Fibroblast of pulmonary artery (primary cell): Measurements from ENCODE around the gene CLCA4.

Experiments used
- DNase-seq: peaks from one replicate; pipeline ENCODE4 v3.0.0-alpha.2; 2010; ENCODE audit warnings: low read depth
- H3K4me3 ChIP-seq: replicated peaks from 2 replicates; pipeline ENCODE4 v1.5.1; 2011; ENCODE audit warnings: low read depth, mild to moderate bottlenecking, control low read depth, low read length, moderate library complexity
- TF ChIP-seq, protein P1 (sequence below): IDR thresholded peaks from 2 replicates; pipeline ENCODE4 v1.5.1; 2011; ENCODE audit warnings: mild to moderate bottlenecking, control low read depth, low read length, inconsistent platforms; ENCODE audit errors: missing control alignments

Gene CLCA4

DNA sequence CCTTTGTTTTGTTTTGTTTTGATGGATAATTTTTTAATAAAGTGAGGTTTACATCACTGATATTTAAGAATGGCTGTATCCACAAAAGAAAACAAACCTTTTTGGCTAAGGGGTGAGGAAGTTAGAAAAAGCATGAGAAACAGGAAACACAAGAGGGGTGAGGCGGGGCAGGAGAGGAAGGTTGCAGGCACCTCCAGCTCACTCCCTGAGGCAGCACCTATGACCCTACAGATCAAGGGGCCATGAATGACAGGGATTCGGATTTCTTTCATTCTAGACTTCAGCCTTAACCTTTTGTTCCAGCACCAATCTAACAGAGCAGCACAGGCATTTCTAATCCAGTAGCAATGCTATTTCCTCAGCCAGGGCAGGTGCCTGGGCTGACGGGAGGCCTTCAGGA is 4.4 kb downstream of the CLCA4 start:
- TF ChIP-seq, protein P1, sequence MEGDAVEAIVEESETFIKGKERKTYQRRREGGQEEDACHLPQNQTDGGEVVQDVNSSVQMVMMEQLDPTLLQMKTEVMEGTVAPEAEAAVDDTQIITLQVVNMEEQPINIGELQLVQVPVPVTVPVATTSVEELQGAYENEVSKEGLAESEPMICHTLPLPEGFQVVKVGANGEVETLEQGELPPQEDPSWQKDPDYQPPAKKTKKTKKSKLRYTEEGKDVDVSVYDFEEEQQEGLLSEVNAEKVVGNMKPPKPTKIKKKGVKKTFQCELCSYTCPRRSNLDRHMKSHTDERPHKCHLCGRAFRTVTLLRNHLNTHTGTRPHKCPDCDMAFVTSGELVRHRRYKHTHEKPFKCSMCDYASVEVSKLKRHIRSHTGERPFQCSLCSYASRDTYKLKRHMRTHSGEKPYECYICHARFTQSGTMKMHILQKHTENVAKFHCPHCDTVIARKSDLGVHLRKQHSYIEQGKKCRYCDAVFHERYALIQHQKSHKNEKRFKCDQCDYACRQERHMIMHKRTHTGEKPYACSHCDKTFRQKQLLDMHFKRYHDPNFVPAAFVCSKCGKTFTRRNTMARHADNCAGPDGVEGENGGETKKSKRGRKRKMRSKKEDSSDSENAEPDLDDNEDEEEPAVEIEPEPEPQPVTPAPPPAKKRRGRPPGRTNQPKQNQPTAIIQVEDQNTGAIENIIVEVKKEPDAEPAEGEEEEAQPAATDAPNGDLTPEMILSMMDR, result no peak
- H3K4me3 ChIP-seq, result no peak overlapping the region
- DNase-seq, result no peak

DNA sequence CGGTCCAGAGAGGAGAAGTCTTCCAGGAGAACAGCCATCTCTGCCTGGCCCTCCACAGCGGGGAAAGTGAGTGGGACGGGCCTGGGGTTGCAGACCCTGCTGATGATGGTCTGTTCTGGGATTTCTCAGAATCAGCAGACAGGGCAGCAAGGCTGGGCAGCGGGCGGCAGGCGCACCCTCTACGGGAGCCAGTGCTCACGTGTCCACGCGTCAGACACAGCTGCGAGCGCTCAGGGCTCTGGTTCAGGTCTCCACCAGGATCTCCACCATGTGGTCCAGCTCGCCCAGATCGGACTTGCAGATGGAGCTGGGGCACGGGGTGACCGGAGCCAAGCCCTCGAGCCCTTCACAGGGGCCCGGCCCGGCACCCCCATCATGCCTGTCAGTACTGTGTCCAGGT is 5.5 kb downstream of the CLCA4 start:
- no peak for DNase-seq
- H3K4me3 ChIP-seq, result no peak overlapping the region
- TF ChIP-seq, protein P1, result no peak

DNA sequence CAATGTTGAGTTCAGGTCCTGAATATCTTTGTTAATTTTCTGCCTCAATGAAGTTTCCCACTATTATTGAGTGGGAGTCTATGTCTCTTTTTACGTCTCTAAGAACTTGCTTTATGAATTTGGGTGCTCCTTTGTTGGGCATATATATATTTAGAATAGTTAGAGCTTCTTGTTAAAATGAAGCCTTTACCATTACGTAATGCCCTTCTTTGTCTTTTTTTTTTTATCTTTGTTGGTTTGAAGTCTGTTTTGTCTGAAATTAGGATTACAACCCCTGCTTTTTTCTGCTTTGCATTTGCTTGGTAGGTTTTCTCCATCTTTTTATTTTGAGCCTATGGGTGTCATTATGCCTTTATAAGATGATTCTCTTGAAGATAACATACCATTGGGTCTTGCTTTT is 10.9 kb downstream of the CLCA4 start:
- H3K4me3 ChIP-seq, result no peak overlapping the region
- TF ChIP-seq, protein P1, result no peak
- no peak for DNase-seq

DNA sequence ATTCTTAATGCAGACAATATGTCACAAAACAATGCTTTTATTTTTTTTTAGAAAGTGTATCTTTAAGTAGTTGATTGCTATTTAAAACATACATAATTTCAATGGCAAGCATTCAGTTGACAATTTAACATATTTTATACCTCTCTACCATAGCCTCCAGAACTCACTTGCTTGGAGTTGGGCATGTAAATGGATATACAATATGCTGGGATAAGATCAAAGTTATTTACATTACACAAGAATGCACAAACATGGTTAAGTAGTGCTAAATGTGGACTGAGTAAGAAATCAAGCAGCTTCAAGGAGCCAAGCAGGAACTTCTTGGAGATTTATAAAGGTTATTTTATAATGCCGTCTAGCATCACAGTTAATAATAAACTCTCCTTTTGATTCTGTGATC is 17.0 kb downstream of the CLCA4 start:
- TF ChIP-seq, protein P1, result no peak
- no peak overlapping the region for H3K4me3 ChIP-seq
- DNase-seq, result no peak

DNA sequence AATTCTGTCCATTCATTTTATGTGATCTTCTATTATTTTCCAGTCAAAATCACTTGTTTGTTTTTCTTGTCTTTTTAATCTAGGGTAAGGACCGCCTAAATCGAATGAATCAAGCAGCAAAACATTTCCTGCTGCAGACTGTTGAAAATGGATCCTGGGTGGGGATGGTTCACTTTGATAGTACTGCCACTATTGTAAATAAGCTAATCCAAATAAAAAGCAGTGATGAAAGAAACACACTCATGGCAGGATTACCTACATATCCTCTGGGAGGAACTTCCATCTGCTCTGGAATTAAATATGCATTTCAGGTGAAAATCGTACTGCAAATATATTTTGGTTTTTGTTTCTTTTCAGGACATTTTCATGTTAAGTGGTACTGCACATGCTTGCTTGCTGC is 20.5 kb downstream of the CLCA4 start:
- TF ChIP-seq, protein P1, result no peak
- DNase-seq, result no peak
- H3K4me3 ChIP-seq, result no peak overlapping the region

DNA sequence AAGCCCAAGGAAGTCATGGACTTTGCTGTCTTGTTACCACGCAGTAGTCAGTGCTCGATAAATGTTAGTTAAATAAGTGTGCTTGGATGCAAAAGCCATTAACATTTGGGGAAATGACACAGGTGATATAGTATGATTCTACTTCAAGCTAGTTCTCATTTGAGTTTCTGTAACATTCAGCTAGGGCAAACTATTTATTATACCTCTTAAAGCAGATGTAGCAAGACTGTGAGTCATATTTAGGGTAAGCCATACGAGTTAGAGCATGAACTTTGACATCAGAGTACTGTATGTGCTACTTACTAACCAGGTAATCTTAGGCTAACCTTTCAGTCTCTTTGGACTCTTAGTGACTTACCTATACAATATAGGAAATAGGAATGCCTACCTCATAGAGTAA is 21.0 kb downstream of the CLCA4 start:
- TF ChIP-seq, protein P1, result no peak
- H3K4me3 ChIP-seq, result no peak overlapping the region
- DNase-seq, result no peak

DNA sequence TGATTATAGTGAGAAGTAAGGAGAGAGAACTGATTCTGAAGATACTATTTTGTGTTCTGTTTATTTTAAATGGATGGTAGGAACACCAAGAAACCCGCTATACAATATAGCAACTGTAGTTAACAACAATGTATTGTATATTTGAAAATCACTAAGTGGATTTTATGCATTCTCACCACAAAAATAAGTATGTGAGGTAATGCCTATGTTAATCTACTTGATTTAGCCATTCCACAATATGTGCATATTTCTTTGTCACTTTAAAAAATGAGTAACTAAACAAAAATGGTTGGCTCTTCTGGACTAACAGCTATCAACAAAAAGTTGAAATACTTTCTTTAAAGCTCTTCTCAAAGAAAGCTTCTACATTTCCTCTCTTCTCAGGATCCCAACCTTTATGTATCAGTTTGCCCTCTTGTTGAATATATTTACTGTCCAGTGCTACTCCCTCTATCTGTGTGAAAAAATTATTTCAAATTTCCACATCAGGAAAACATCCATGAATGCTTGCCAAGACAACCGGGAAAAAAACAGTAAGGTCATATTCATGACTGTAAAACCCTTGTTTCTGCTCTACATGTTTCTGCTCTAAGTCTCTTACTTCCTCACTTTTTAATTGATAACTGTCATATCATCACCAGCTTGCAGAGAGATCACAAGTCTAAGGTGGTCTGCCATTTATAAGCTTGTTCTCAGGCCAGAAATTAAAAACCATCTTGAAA is 27.0 kb downstream of the CLCA4 start:
- TF ChIP-seq, protein P1, result no peak
- no peak for DNase-seq
- H3K4me3 ChIP-seq, result no peak overlapping the region
